Gastroesophageal sphincter (tissue), 3 donors: ENCODE data around the gene GANC.

Experiments
- EP300 ChIP-seq: sonication (generic); formaldehyde crosslinking; IDR thresholded peaks from one replicate; pipeline ENCODE4 v1.6.1; 2017; ENCODE audit warnings: antibody characterized with exemption, mild to moderate bottlenecking
- POLR2A ChIP-seq, 2 donors: fragments of 450-650 bp; IDR thresholded peaks; one replicate each; pipeline ENCODE4 v1.6.1; 2017; ENCODE audit warnings: antibody characterized with exemption in 2 of 2, mild to moderate bottlenecking in 2 of 2, moderate library complexity in 1 of 2
- POLR2AphosphoS5 ChIP-seq: sonication (generic); formaldehyde crosslinking; IDR thresholded peaks from one replicate; pipeline ENCODE4 v1.6.1; 2017; ENCODE audit warnings: antibody characterized with exemption
- TF ChIP-seq, protein P1 (sequence below), 4 experiments: fragments of 200-600 bp in 2 of 4; fragments of 450-650 bp in 2 of 4; sonication (generic) in 1 of 4; IDR thresholded peaks; one replicate each; pipeline ENCODE4 v1.5.1; 2017 to 2019; ENCODE audit warnings: antibody characterized with exemption in 4 of 4, mild to moderate bottlenecking in 2 of 4, moderate library complexity in 2 of 4

GRCh38 chr15:42275780-42276391 lies 2.9 kb downstream of the GANC start:
- TF ChIP-seq POLR2AphosphoS5, result no peak
- TF ChIP-seq, protein P1, sequence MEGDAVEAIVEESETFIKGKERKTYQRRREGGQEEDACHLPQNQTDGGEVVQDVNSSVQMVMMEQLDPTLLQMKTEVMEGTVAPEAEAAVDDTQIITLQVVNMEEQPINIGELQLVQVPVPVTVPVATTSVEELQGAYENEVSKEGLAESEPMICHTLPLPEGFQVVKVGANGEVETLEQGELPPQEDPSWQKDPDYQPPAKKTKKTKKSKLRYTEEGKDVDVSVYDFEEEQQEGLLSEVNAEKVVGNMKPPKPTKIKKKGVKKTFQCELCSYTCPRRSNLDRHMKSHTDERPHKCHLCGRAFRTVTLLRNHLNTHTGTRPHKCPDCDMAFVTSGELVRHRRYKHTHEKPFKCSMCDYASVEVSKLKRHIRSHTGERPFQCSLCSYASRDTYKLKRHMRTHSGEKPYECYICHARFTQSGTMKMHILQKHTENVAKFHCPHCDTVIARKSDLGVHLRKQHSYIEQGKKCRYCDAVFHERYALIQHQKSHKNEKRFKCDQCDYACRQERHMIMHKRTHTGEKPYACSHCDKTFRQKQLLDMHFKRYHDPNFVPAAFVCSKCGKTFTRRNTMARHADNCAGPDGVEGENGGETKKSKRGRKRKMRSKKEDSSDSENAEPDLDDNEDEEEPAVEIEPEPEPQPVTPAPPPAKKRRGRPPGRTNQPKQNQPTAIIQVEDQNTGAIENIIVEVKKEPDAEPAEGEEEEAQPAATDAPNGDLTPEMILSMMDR (IDR thresholded peaks at IDR 0.05), result no peak
- TF ChIP-seq POLR2A (IDR thresholded peaks at IDR 0.05), result no peak
- TF ChIP-seq EP300, result no peak
